Muscle of back (tissue), 11 donors: ENCODE data around the gene ARAP1. TPM values are rescaled to one million over a fixed set of nuclear protein-coding genes. Genes with fewer than 3 reads are reported as not detected.

Experiments used
- DNase-seq, 3 donors: peaks; one replicate each; pipeline versions ENCODE4 v3.0.0 to v3.0.0-alpha.2; 2013
- polyA plus RNA-seq, 10 donors: library from polyadenylated mRNA; unstranded; fragments of 120-200 nt; gene quantifications; one replicate each; pipeline ENCODE4 v1.2.1, GENCODE V29; 2013; ENCODE audit not compliant: insufficient read length in 10 of 10

ARAP1 gene
- polyA plus RNA-seq, 10 donors, result 48.1 to 73.3 (median 57.5) TPM

- no peak for DNase-seq
Observed at GRCh38 chr11:72763823-72764222, 11.6 kb upstream of the ARAP1 start.

- DNase-seq, result no peak
Observed at GRCh38 chr11:72762641-72763304, 10.6 kb upstream of the ARAP1 start.

GRCh38 chr11:72760539-72761405 is 8.6 kb upstream of the ARAP1 start:
- DNase-seq, result no peak

- DNase-seq, result no peak
Observed at GRCh38 chr11:72759468-72759985, 7.3 kb upstream of the ARAP1 start.

- peak; percentile 52 to 81 (median 62) for DNase-seq
Observed at GRCh38 chr11:72758690-72759389, 6.6 kb upstream of the ARAP1 start.

GRCh38 chr11:72758304-72758689 is 6.1 kb upstream of the ARAP1 start:
- no peak for DNase-seq

GRCh38 chr11:72755713-72756285 is 3.6 kb upstream of the ARAP1 start:
- no peak for DNase-seq

- no peak for DNase-seq
Observed at GRCh38 chr11:72754544-72755155, 2.4 kb upstream of the ARAP1 start.

GRCh38 chr11:72754149-72754543 is 1.9 kb upstream of the ARAP1 start:
- DNase-seq, result no peak

GRCh38 chr11:72753341-72754148 is 1.3 kb upstream of the ARAP1 start:
- DNase-seq, result no peak

GRCh38 chr11:72751116-72752087 is 806 bp downstream of the ARAP1 start:
- no peak for DNase-seq

GRCh38 chr11:72750556-72751115 is 1.6 kb downstream of the ARAP1 start:
- no peak for DNase-seq

- DNase-seq, result no peak
Observed at GRCh38 chr11:72750086-72750485, 2.1 kb downstream of the ARAP1 start.

GRCh38 chr11:72747289-72747855 is 4.8 kb downstream of the ARAP1 start:
- no peak for DNase-seq

GRCh38 chr11:72746821-72747220 is 5.4 kb downstream of the ARAP1 start:
- DNase-seq, result no peak

- no peak for DNase-seq
Observed at GRCh38 chr11:72745925-72746550, 6.2 kb downstream of the ARAP1 start.

GRCh38 chr11:72745511-72745910 is 6.7 kb downstream of the ARAP1 start:
- DNase-seq, result no peak

GRCh38 chr11:72744474-72744873 is 7.7 kb downstream of the ARAP1 start:
- DNase-seq, result no peak
